Thoracic aorta endothelial cell (primary cell): ENCODE measurements around the gene APOL2. TPM values are rescaled to one million over a fixed set of nuclear protein-coding genes. Genes with fewer than 3 reads are reported as not detected.

ENCODE experiments used
- small RNA-seq: library from RNA; depleted of rRNA; stranded (forward); fragments of <200 nt; gene quantifications from one replicate; pipeline ENCODE3, GENCODE V24; 2012
- total RNA-seq: library from RNA; depleted of rRNA; stranded (reverse); fragments of >200 nt; gene quantifications from 2 replicates; pipeline ENCODE4 v1.2.3, GENCODE V29; 2012

The APOL2 gene, protein sequence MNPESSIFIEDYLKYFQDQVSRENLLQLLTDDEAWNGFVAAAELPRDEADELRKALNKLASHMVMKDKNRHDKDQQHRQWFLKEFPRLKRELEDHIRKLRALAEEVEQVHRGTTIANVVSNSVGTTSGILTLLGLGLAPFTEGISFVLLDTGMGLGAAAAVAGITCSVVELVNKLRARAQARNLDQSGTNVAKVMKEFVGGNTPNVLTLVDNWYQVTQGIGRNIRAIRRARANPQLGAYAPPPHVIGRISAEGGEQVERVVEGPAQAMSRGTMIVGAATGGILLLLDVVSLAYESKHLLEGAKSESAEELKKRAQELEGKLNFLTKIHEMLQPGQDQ
- 31.0 and 43.4 TPM in 2 replicates for total RNA-seq

DNA sequence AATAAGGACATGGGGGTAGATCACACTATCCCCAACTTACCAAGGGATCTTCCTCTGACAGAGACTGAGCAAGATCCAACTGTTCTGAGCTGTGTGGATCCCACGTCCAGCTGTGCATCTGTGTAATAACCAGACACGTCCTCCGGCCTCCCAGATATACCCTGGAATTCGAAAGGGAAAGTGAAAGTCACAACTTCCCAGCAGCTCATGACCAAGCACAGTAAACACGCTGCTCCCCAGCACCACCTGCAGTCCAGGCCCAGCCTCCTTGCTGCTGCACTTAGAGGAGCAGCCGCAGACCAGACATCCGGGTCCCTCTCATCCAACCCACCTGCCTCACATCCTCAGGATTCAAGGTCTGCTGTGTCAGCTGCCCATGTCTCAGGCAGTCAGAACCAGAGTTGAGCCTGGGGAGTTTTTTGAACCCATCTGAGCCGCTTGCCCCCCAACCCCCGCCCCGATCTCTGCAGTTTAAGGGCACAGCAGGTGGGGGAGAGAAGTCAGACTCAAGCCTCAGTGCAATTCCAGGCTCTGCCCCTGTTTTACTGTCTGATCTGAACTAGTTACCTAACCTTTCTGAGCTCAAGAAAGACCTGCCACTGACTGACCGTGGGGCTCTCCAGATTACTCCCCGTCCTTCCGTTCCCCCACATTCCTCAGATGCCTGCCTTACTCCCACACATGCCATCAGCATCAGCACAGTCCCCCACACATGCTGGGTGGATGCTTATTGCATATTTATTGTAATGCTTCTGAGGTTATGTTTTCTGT is at the start of gene APOL2:
Gene APOL2, minus strand, starts transcription at position 127 of the 771 bp plus-strand sequence. CDS start 6,365 bp downstream, outside the sequence.

DNA sequence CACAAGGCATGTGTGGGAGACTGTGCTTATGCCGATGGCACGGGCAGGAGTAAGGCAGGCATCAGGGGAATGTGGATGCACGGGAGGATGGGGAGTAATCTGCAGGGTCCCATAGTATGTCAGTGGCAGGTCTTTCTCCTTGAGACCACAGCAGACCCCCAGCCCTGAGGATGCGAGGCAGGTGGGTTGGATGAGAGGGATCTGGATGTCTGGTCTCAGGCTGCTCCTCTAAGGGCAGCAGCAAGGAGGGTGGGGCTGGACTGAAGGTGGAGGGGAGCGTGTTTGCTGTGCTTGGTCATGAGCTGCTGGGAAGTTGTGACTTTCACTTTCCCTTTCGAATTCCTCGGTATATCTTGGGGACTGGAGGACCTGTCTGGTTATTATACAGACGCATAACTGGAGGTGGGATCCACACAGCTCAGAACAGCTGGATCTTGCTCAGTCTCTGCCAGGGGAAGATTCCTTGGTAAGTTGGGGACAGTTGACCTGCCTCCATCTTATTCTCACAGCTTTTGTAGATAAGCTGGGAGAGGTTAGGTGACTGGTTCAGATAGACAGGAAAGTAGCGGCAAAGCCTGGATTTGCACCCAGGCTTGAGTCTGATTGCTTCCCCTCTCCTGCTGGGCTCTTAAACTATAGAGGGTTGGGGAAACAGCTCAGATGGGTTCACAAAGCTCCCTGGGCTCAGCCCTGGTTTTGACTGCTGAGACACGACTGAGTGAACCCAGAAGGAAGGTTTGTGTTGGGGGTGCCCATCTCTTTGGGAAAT is 13.6 kb upstream of the APOL2 start, which contains the start of gene APOL1:
Gene APOL1, plus strand, starts transcription at position 380 of the 769 bp plus-strand sequence. CDS start 1,823 bp downstream, outside the sequence.

DNA sequence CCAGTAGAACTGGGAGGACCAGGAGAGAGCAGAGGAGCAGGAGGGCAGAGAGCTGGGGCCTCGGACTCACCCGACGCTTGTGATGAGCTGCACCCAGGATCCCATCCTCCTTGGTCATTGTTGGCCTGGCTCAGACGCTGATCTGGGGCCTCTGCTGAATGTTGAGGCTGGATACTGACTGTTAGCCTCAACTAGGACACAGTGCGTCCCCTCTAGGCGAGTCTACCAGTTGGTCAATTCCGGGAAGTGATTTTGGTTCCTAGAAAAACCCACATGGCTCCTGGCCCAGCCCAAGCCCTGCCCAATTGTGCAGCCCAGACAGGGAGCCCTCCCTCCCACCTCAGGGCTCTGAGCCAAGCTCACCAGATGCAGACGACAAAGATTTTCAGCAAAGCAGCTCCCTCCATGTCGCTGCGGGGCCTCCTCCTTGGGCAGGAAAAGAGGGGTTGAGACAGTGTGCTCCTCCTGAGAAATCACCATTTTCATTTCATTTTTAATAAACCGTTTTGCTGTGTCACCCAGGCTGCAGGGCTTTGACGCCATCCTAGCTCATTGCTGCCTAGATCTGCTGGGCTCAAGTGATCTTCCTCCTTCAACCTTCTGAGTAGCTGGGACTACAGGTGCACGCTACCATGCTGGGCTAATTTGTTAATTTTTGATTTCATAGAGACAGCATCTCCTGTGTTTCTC is 37.6 kb downstream of the APOL2 start, which contains the start of gene APOL4:
Gene APOL4, minus strand, starts transcription at position 180 of the 690 bp plus-strand sequence. Its CDS starts 75 bp downstream, at position 105.

Small RNA genes within 50 kb of the gene (small RNA-seq; reads per million reads assigned to genes)
- not detected for gene MIR6819

Other genes with a start within 250 kb of the APOL2 start
- 160 and 181 TPM in 2 replicates for gene RBFOX2, start 210.7 kb downstream of the APOL2 start, total RNA-seq
- gene APOL3, start 78.8 kb downstream of the APOL2 start, total RNA-seq = 19.9 and 35.8 TPM in 2 replicates
- gene APOL4, start 37.7 kb downstream of the APOL2 start, total RNA-seq = 1.1 and 1.3 TPM in 2 replicates
- 8.5 and 17.2 TPM in 2 replicates for gene APOL1, start 13.6 kb upstream of the APOL2 start, total RNA-seq
- 1,025 and 1,210 TPM in 2 replicates for gene MYH9, start 148.4 kb upstream of the APOL2 start, total RNA-seq
- gene TXN2, start 242.1 kb upstream of the APOL2 start, total RNA-seq = 27.9 and 35.6 TPM in 2 replicates